SKM-1 (cell line): ENCODE results near the gene BAIAP2.

Experiments used
- DNase-seq: peaks from one replicate; lab custom pipeline; 2025; ENCODE audit not compliant: unreplicated experiment; lab: John Stamatoyannopoulos, UW

Gene BAIAP2

DNA sequence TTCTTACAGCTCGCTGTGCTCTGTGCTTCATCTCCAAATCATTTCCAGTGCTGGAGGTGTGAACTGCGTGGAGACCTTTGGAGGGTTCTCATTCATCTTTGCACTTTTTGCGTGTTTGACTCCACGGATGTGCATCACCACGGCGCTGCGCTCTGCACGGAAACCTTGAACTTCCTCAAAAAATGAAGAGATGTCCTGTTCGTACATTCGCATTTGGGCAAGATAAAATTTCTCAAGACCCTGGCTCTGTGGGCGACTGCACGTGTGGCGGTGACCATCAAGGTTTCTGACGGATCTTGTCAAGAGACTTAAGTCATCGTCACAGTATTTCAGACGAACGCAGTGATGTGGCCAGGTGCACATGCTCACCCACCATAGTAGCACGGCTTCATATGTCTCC is 120.0 kb downstream of the BAIAP2 start:
- DNase-seq, result no peak

DNA sequence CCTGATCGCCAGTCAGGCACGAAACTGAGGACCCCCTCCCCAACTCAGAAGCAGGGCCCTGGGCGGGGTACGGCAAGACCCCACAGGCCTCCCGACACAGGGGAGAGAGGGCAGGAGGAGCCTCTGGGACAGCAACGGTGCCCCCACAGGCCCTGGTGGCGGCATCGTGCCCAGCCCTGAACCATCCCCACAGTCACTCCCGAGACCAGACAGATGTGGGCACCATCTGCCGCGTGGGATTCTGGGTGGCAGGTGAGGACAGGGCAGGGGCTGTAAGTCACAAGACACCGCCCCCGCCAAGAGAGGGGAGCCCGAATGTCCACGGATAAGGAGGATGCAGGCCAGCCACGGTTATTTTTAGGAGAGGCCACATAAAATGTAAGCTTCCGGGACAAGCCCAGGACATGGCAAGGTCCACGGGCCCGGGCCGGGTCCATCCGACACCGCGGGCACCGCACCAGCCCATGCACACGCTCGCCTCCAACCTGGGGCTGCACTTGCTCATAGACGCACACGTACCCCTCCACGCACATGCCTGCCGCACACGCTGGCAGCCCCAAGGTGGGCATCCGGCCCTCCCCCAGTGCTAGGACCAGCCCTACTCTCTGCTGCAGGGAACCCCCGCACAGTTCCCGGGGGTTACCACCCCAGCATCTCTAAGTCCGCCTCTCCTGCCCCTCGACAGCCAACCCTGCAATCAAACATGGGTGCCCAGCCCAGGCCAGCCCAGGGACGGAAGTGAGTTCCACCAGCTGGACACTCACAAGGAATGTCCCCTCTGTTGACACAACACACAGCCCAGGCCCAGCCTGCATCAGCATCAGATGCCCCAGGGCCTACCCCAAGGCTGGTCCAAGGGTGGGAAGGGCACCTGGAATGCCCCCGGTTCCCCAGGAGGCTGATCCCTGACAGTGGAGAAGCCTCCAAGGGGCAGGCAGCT is 122.2 kb downstream of the BAIAP2 start:
- no peak for DNase-seq

DNA sequence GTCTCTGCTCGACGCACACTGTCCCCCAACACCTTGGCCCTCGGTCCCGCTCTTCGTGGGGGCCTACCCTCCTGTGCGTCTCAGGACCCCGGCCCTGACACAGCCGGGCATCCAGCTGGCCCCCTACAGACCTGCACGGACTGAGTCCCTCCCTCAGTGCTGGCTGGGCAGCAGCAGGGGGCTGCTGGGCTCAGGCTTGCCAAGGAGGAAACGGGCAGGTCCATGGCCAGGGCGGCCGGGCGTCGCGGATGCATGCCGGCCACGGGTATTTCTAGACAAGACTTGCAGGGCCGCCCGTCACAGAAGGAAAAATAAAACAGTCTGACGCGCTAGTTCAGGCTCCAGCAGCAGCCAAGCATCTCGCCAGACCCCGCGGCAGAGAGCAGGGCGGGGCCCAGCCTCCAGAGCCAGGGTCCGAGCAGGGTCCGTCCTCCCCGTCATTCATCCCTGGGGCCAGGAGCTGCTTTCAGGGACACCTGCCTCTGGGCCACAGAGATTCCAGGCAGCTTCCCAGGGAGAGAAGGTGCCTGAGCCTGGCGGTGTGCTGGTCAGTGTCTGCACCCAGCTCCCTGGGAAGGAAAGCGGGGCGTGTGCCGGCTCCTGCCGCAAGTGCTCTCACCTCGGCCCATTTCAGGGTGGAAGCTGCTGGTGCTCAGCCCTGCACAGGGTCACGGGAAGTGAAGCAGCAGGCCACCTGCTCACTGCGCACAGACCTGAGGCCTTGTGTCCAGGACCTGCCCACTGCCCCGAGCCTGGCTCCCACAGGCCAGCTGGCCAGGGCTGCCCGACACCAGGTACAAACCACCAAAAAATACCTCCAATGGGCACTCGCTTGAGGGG is 123.1 kb downstream of the BAIAP2 start:
- no peak for DNase-seq

DNA sequence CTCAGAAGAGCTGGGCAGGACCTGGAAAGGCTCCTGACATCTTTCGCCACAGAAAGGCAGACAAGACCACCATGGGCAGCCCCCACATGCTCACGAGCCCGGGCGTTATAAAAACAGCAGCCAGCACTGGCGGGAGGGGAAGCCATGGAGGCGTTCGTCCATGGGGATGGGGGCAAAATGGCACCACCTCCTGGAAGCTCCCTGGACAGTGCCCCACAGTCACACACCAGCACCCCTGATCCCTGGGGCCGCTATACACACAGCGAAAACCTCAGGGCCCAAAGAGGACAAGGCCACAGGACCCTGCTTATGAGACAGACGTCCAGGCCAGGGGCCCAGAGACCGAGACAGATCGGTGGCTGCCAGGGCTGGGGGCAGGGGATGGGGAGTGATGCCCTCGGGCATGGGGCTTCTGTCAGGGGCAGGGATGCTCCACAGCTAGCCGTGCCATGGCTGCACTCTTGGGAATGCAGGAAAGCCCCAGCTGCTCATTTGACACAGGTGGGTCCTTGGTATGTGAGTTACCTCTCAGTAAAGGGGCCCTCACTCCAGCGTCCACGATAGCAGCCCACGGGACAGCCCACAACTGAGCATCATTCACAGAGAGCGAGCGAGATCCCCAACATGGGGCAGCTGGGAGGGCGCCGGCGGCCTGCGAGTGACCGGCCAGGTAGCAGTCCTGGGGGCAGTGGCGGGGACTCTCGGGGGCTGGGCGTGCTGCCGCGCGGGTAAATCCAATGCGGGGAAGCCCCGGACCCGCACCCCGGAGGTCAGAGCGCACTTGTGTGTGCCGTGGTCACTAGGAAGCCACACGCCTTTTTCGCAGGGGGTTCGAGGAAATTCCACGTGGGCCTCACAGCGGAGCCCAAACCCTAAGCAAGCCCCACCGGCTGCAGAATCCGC is 124.0 kb downstream of the BAIAP2 start:
- DNase-seq, result no peak

DNA sequence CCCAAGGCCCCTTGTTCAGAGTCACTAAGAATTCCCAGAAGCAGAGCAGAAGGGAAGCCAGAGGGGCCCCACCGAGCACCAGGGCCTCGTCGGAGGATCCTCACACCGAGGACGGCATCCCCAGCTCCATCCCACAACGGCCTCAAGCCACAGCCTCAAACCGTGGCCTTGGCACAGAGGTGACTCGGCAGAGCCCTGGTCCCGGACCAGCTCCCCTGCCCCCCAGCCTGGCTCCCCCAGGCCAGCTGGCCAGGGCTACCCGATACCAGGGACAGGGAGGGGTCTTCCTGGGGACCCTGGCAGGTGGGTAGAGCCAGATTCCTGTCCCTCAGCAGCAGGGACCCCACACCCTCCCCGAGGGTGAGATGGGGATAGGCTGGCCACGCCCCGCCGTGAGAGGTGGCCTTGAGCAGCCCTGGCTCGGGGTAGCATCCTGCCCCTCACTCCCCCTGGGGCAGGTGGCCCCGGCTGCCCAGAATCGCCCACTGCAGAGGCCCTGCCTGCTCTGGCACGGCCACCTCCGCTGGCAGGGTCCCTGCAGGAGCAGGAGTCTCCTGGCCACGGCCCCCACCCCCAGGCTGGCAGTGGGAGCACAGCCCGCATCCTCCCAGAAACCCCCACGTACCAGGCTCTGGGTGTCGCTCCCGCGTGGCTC is 124.8 kb downstream of the BAIAP2 start:
- no peak for DNase-seq

DNA sequence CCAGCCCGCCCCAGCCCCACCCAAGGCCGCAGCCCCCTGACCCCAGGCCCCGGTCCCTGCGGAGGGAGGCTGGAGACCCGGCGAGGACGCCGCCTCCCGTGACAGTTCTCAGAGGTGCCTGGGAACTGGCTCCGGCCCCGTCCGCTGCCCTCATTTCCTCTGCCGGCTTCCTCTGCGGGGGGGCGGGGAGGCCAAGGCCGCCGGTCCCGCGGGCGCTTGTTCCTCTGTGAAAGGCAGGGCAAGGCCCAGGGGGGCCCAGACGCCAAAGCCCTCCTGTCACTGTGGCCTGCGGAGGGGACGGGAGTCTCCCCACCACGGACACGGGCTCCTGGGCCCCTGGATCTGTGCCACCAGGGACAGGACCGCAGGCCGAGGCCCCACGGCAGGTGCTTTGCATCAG is 125.4 kb downstream of the BAIAP2 start:
- DNase-seq, result no peak

DNA sequence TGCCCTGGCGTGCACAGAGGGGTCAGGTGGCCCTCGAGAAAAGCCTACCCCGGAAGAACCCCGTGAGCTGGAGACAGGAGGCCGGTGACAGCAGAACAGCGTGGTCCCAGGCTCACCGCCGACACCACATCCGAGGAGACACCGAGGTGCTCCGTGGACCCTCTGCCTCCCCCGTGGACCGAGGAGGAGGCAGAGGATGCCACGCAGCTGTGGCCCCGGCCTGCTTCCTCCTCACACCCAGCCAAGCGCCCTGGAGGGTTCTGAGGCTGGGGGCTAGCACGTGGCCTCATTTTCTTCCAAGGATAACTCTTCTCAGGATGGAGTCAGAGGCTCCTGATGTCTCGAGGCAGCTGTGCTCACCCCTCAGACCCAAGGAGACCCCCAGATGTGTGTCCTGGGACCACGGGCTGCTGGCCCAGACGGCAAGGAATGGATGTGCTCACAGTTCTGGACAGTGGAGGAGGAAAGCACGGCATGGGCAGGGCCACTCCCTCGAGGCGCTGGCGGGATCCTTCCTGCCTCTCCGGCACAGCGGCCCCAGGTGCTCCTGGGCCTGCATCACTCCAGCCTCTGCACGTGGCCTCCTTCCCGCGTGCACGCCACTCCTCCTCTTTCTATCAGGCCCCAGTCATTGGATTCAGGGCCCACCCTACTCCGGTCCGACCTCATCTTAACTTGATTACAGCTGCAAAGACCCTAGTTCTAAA is 125.9 kb downstream of the BAIAP2 start:
- no peak for DNase-seq

DNA sequence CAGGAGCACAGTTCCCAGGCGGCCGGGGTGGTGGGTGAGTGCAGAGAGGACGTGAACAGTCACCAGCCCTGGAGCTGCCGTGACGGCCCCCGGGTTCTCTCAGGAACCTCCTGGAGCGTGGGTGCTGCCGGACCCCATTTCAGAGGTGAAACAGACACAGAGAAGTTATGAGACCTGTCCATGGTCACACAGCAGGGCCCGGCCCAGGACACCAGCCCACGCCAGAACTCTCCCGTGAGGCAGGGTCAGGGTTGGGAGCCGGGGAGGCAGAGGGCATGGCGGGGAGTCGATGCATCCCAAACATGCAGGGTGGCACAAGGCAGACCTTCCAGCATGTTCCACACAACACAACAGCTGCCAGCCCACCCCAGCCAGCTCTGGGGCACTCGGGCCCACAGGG is 126.6 kb downstream of the BAIAP2 start:
- no peak for DNase-seq

DNA sequence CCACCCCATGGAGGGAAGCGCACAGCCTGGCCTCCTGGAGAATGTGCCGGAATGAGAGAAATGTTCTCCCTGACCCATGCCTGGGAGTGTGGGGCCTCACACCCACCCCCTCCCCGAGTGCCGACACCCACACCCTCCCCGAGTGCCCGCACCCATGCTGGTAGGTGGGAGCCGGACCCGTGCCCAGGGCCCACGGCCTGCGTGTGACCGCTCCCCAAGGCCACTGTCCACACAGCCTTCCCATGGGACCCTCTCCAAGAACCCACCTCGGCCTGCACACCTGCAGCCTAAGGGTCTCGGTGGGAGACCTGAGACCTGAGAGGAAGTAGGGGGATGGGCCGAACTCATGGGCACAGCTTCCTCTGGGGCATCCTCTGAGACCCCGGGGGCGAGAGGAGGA is 127.0 kb downstream of the BAIAP2 start:
- DNase-seq, result no peak

DNA sequence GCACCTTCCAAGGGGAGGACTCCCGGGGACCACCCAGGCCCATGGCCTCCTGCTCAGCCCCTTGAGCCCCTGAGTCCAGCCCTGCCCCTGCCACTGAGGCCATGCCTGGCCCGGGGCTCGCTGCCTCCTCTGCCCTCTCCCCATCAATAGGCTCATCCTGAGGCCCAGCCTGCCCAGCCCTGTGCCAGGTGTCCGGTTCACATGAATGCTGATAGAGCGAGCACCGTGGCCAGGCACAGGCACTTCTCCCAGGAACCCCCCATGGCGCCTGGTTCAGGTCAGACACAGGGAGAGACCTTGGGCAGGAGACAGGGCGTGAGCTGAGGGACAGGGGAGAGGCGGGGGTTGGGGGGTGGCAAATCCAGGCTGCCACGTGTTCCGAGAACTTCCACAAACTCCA is 127.5 kb downstream of the BAIAP2 start:
- DNase-seq, result no peak

DNA sequence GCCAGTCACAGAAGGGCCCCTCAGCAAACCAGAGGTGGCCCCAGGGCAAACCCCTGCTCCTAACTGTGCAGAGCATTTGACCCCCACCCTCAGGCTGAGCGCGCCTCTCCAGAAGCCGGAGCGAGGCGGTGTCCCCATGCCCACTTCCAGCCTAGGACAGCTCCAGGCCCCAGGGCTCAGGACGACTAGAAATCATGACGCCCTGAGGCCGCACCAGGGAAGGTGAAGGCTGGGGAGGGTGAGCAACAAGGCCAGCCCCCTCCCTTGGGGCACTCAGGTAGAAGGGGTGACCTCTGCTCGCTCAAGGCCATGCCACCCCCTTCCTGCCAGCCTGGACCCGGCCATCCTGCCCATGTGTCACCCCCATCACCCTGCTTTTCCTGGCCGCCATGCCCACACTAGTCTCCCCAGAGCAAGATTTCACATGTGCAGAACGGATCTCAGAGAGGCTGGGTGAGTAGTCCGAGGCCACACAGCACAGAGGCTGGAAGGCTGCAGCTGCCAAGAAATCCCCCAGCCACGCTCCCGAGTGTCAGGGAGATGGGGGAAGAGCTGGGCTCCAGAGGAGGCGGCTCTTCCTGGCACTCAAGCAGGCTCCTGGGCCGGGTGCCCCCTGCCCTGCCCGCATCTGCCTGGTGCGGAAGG is 128.2 kb downstream of the BAIAP2 start:
- no peak for DNase-seq

DNA sequence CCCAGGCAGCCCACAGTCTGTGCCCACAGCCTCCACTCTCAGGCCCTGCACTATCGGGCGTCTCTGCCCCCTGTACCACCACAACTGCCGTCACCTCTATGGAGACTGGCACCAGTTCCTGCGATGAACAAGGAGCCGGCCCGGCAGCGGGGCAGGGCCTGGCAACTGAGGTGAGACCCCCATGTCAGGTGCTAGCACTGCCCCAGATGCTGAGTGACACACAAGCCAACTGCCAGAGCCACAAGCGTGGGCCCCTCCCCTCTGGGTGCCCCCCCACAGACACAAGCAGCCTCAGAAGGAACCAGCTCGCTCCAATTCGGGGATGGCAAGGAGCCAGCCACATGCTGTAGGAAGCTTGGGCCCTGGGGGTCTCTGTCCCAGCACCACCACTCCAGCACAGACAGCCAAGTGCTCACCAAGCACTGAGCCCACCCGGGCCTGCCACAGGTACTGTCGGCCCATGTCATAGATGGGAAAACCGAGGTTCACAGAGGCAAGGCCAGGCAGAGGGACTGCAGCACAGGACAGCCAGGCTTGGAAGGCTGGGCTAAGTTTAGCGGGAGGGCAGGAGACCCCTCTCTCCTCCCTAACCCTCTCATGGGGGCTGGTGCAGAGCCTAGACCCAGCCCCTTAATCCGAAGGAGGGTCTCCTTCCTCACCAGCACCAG is 128.9 kb downstream of the BAIAP2 start:
- no peak for DNase-seq

DNA sequence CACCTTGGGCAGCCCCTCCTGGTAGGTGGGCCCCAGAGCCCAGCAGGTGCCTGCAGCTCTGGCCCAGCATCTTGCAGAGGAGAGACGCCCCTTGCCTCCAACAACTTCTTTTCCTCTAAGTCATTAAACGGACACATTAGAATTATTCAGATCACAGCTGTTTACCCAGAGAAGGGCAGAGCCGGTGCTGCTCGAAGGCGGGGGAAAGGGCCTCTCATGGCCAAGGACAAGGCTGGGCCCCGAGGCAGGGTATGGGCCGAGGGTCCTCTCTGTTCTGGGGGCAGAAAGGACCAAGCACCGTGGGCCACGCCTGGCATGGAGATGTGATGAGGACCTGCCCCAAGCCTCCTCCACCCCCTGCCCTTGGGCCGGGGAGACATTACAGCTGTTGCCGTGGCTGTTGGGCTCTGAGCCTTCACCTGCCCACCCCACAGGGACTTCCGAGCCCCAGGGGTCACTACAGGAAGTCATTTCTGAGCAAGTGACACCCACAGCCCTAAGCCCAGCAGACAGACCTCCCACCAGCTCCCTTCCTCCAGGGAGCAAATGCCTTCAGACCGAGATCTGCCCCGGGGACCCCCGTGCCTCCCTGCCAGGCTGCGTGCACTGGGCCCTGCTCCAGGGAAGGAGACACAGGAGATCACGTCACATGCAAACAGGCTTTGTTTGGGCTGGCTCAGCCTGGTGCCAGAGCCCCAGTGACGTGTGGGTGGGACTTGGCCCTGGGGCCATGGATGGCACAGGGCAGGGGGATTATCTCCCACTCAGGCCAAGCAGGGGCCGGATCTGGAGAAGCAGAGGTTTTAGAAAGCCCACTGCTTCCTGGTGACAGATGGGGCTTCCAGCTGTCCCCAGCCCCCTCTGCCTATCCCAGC is 129.7 kb downstream of the BAIAP2 start:
- no peak for DNase-seq

DNA sequence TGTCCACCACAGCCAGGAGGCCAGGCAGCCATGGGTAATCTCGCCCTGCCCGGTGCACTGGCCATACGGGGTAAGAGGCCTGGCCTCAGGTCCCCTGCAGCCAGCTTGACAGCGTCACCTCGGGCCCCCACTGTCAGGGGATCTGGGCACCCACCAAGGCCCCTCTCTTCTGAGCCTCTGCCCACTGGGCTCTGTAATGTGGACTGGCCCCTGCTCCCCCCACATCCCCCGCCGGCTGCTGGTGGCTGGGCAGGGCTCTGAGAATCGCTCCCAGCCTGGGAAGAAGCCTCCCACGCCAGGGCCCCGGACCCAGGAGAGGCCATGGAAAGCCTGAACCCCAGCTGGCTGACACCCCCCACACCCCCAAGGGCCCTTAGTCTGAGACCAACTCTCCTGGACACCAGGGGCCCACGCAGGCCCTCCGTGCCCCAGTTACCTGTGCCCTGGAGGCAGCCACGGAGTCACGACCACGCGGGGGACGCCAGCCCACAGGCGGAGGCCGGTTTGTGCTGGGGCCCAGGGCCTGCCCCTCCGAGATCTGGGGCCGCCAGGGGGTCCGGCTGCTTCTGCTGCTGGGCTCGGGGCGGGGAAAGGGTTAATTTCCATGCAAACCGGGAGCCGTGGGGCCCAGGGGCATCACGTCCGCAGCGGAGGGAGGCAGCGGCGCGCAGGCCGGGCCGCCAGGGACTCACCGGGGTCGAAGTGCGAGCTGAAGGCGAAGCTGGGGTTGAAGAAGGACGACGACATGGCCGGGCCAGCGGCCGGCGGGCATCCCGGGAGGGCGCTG is 130.5 kb downstream of the BAIAP2 start, which contains the start of gene PVALEF:
PVALEF (plus strand) TSS at position 262 of the 787 bp plus-strand sequence. CDS start 15,720 bp downstream, outside the sequence.
- no peak for DNase-seq

DNA sequence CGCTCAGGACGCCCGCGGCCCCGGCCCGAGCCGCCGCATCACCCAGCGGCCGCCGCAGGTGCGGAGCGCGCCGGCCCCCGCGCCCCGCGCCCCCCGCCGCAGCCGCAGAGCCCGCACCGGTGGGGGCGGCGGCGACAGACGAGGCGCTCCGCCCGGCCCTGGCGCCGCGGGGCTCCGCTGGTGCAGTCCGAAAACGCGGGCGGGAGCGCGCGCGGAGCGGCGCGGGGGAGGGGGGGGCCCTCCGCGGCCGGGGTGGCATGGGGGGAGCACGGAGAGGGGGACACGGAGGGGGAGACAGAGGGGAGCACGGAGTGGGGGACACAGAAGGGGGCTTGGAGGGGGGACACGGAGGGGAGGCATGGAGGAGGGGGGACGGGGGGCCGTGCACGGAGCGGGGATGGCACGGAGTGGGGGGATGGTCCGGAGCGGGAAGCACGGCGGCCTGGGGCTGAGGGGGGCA is 131.1 kb downstream of the BAIAP2 start, which contains the start of gene AATK:
AATK (minus strand) TSS at position 189 of the 460 bp plus-strand sequence. CDS start 229 bp downstream, outside the sequence.
- DNase-seq, result no peak
